HG03521 (cell line): ENCODE results near the gene CERS6.

Experiments used
- ATAC-seq: cut with Tn5 transposase; IDR thresholded peaks from one replicate; pipeline ENCODE4 v1.9.1; 2021; ENCODE audit warnings: mild to moderate bottlenecking, moderate library complexity; ENCODE audit not compliant: unreplicated experiment

Gene CERS6

DNA sequence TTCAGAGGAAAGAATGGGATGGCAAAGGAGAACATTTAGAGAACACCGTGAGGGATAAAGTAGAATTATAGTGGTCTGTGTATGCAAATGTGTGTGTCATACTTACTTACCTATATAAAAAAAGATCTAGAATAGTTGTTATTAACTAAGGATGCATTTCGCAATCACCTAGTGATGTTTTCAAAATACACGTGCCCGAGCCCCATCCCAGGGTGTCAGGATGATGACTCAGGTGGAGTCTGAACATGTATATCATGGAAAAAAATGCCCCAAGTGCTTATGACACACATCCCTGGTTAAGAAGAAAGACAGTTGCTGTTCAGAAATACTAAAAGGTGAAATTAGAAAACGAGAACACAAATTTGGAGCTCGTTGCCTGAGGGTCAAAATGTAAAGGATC, 109.0 kb downstream of the CERS6 start:
- no peak for ATAC-seq

DNA sequence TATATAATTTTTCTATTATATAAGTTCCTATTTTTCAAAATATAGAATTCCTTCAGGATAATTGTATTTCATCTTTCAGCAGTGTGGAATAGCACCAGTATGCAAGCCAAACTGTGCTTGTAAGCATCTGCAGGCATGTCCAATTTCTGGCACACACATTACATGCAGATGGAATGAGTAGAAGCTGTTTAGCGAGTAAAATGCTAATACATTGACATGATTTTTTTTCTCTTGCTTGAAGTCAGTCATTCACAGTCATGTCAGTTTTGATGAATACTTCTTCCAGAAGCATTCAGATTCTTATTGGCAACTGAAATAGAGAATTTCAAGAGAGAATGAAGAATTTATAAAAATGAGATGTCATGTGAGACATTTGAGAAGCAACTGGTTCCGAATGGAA, 109.4 kb downstream of the CERS6 start:
- no peak for ATAC-seq

DNA sequence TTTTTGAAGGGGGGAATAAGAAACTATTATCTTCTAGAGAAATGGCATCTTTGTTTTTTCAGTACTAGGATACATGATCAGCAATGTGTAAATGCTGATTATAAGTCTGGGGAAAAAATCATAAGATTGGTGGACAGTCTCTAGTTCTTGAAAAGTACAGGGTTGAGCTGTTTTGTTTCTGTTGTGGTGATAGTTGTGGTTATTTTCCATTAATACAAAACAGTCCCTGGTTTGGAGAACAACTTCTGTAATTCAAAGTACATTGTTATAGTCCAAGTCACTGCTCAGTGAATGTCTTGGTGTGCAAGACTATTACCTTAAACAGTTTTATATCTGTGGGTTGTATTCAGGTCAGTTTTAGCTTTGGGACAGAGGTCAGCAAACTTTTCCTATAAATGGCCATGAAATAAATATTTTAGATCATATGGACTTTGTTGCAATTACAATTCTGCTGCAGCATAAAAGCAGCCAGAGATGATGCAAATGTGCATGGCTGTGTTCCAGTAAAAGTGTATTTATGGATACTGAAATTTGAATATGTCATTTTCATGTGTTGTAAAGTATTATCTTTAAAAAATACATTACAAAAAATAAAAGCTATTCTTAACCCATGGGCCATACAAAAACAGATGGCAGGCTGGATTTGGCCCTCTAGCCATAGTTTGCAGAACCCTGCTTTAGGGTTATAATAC, 111.0 kb downstream of the CERS6 start:
- ATAC-seq: no peak

DNA sequence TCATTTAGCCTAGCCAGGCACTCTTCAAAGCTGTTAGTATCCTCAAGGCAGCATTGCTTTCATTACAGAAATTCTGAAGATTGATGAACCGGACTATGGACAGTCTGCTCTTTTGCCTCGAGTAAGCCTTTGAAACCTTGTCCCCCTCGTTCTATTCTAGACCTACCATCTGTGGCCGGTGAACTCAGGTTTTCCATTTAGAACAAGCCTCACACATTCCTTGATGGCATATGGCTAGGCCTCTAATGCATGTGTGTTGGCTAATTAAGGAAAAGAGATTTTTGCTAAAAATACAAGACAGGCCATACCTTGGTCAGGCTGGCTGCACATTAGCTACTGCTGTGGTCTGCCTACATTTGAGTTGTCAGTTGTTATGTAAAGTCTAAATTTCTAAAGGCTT, 111.8 kb downstream of the CERS6 start:
- no peak for ATAC-seq

DNA sequence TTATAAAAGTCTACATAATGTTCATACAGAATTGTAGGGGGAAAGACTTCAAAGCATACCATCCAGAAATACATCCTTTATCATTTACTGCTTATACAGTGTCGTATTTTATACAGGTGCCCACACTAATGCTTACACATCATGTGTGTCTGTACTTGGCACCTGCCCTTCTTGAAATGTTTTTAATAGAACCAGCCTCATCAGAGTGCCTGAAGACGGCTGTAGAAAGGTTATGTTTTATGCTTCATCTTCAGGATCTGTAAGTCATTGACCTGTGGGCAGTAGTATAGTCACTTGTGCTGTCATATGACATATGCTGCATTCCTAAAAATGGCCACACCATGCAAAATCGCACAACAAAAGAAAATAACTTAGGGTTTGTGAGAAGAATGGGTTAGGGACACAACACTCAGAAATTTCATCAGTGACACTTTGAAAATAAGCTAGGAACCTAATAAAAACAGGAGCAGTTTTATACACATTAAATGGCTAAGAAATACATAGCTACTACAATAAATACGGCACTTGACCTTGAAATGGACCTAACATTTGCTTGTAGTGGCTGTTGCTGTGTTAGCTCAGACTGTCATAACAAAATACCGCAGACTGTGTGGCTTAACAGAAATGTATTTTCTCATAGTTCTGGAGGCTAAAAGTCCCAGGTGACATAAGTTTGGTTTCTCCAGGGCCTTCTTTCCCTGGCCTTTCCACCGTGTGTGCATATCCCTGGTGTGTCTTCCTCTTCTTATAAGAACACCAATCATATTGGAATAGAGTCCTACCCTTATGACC, 112.6 kb downstream of the CERS6 start:
- ATAC-seq: no peak

DNA sequence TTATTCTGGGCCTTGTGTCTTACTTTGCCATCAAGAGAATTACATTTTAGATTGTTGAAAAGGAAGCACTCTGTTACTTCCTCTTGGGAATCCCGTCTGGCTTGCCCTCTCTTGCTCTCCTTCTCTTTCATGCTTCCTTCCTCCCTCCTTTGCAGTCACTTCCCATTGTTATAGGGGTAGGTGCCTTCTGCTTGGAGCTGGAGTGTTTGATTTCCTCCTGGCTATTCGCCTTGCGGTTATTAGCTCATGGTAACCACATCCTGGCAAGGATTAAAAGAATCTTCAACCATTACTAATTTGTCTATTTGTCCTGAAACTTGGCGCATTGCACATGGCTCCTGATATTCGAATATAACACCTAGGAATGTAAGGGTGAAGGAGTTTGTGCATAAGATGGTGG, 115.0 kb downstream of the CERS6 start:
- ATAC-seq: no peak

DNA sequence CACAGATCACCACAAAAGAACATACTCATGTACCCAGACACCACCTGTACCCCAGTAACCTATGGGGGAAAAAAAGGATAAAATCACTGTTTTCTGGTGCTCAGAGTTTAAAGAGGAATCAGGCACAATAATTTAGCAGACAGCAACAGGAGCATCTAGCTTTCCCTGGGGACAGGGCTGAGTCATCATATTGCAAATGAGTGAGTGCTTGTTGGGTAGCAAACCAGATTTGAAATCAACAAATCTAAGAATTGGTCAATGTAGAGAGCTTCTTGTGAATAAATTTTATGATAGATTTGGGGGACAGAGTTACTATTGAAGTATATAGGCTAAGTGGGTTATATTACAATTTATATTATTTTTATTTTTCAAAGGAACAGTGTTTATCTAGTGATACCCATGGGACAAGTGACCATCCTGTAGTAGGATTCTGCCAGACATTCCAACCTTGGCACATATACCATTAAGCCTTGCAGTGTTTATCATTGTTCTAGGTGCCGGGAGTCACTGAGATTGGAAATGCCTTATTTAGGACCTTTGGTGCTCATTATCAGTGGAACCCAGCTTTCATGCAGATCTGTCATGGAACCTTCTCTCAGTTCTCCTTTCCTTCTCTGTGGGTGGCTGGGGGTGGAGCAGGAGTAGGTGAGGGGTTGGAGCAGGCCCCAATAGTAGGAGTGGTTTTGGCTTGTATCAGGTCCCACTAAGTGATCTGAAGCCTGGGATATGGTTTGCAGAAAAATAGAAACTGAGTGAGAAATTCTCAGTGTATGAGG, 117.2 kb downstream of the CERS6 start:
- ATAC-seq: no peak

DNA sequence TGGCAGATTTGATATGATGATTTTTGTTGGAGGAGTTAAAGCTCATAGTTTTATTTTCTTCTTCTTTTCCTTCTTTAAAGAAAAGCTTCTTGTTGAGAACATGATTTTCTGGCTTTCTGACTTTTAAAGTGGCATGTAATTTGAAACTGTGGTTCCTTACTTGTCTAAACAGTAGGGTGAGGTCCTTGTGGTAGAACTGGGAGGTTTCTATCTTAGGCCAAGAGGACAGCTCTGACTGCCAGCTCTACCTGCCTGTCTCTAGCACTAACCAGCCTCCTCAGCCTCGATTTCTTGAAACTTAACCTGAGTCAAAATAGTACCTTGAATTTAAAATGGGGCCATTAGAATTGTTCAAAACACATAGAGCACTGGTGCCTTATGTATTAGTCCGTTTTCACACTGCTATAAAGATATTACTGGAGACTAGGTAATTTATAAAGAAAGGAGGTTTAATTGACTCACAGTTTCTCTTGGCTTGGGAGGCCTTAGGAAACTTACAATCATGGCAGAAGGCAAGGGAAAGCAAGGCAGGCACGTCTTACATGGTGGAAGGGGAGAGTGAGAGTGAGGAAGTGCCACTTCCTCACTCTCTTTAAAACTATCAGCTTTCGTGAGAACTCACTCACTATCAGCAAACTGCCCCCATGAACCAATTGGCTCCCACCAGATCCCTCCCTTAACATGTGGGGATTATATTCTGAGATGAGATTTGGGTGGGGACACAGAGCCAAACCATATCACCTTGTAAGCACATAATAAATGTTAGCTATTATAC, 119.0 kb downstream of the CERS6 start:
- ATAC-seq: no peak

DNA sequence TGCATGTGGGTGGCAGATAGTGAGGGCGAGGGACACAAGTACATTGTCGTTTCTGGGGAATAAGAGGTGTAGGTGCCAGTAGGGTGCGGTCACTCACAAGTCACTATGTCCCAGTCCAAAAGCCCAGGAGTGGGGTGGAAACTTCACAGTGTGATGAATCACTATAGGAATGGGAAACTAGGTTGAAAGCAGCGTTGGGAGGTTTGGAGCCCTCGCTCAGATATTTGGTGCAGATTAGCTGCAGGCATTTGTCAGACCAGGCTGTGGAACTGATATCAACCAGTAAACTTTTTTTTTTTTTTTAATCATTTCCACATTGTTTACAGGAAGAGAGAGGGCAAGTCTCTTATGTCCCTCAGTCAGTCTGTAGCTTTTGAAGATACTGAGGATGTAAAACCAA, 121.8 kb downstream of the CERS6 start:
- ATAC-seq: no peak

DNA sequence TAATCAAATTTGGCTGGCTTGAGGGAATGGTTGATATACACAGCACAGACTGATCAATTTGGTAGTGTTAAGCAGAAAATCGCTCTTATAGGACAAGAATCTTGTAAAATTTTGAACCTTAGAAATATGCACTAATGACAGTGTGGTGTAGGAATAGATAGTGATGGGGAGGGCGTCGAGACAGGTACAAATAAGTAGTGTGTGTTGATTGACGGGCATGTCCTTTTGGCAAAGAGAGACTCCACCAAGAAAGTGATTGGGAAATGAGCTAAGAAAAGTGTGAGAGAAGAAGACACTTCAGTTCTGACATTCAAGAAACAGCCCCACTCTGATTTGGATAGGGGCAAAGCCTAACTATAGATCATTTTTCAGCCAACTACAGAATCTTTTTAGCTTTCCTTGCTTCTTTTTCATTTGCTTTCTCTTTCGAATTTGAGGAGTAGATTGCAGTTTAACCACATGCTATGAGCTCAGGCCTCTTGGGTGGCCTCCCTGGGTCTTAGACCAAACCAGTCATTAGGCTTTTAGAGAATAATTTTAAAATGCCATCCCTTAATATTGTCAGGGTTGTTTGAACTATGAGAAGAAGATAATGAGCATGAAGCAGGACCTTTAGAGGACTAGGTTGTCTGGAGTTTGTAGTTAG, 127.1 kb downstream of the CERS6 start:
- peak; percentile 57 for ATAC-seq

DNA sequence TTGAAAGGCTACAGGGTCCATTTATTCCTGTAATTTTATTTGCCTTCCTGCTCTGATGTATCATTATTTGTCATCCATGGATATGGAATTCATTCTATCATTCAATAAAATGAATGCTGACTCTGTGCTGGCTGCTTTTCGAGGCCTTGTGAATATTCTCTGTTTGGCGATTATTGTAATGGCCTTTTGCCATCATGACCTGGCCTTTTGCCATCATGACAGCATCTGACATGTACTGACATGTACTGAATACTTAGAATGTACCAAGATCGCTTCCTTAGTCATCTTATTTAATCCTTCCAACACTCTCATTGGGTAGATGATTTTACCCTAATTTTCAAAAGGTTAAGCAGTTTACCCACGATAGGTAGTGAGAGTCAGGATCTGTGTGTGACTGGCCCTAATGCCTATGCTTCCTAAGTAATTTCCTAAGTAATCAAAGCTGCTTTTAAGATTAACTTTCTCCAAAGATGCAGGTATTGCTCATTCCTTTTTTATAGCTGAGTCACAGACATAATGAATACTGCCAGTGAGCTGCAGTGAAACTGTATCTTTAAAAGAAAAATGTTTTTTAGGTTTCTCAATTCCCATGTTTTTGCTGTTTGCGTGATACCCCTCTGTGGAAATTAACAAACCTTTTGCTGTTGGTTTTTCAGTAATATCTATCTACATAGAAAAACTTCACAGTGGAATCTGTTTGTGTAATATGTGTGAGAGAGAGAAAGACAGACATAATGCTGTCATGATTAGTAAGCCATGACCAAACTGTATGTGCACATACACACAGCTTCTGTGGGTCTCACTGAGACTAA, 127.8 kb downstream of the CERS6 start:
- no peak for ATAC-seq

DNA sequence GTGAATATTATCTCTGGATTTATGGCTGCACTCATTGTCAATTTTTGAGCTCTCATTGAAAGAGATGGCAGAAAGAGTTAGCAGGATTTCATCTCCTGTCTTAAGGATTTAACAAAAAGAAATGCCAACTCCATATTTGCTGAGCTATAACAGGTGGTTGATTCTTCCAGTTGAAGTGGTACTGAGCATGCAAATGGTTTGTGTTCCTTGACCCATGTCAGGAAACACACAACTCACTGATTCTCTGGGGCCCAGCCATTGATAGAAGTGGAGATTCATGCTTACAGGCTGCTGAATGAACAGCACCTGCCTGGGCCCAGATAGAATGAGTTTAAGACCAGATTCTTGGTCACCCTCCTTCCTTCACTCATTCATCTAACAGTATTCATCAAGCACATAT, 128.8 kb downstream of the CERS6 start:
- ATAC-seq: no peak

DNA sequence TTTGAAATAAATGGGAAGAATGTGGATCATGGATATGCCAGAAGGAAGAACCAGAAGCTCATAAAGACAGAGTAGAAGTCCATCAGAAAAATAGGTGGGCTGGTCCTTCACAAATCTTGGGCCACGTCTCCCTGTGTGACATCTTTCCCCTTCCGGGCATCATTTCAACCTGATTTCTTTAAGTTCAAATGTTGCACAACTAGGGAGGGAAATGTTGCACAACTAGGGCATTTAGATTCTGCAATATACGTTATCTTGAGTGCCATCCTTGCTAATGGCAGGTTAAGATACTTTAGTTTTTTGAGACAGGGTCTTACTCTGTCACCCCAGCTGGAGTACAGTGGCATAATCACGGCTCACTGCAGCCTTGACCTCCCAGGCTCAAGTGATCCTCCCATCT, 129.6 kb downstream of the CERS6 start:
- no peak for ATAC-seq

DNA sequence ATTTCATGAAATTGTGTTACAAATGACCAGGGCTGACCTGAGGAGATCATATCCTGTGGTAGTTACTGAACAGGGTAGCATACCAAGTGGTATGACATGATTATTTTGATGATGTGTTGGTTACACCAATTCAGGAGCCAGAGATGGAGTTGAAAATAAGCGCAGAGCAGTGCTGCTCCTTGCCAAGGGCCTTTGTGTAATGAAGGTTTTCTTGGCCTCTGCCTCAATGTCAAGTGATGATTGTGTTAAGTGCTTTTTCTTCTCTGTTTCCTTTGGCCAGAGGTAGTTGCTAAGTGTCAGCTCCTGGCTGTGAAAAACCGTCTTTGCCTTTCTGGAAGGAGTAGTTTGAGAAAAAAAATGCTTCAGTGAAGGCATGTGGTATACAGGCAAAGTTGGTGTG, 131.2 kb downstream of the CERS6 start:
- no peak for ATAC-seq

DNA sequence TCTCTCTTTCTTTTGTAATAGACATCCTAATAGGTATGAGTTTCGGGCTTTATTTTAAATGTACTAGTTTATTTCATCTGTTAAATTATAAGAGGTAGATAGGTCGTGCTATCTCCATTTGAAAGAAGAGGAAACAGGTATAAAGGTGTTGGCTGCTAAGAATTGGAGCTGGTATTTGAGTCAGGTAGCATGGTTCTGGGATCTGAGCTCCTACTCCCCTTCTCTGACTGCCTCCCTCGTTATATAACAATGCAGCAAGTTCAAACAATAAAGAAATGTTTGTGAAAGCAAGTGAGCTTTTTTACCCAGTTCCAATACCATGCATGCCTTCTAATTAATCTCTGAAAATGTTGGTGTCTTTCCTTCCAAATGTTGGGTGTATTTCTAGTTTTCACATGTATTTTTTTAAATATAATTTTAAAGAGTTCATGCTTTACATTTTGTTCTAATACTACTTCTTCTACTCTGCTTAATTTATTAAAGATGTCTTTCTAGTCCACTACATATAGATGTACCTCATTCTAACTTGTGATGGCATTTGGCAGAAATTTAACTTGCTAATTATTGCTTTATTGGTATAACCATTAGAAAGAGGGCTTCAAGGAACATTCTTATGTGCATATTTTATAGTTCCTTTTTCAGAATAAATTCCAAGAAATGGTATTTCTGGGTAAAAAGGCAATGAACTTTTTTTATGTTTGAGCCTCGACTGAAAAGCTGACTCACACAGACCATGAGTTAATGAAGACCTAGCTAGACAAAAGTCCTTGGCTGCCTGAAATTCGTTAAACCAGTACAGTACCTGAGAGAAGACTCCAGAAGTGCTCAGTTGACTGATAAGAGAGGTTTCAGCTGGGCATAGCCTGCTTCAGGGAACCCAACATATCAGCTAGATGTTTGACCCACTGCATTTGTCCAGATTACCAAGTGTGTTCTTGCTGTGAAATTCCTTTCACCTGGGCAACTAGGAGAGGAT, 133.5 kb downstream of the CERS6 start:
- ATAC-seq: no peak

DNA sequence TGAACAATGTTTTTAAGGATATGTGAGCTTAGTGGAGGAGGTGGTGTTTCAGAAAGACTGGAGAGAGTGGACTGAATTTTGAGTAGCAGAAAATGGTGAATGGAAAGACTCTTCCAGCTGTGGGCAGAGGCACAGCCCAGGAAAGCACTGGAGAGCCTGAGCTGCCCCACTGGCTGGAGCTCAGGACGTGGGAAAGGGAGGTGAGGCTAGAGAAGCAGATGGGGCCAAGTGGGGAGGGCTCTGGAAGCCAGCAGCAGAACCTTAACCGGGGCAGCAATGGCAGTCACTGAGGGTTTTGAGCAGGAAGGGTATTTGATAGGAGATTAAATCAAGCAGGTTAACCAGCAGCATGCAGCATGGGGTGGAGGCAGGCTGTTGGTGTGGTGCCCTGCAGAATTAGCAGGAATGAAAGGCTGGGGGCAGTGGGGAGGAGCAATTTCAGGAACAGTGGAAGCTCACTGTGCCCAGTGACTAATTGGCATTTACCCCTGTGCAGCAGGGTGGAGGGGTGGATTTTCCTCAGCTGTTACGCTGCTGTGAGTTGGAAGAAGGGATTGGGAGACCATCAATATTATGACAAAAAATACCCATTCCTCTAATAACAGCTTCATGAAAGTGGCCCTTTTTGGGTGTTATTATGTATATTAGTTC, 136.2 kb downstream of the CERS6 start:
- ATAC-seq: no peak

DNA sequence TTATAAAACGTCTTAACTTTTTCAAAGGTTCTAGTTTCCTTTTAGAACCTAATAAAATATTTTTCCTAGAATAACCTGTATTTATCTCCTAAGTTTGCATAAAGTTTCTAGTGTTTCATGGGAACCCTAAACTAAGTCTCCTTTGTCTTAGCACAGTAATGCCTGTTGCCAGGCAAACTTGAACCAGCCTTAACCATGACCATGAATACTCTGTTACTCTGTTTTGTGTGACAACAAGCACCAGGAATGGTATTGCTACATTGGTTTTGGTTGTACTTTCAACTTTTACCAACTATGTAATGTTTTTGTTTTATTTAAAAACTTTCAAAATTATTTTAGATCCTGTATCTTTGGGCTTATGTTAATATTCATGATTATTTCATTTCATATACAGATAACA, 137.6 kb downstream of the CERS6 start:
- peak; percentile 53 for ATAC-seq

DNA sequence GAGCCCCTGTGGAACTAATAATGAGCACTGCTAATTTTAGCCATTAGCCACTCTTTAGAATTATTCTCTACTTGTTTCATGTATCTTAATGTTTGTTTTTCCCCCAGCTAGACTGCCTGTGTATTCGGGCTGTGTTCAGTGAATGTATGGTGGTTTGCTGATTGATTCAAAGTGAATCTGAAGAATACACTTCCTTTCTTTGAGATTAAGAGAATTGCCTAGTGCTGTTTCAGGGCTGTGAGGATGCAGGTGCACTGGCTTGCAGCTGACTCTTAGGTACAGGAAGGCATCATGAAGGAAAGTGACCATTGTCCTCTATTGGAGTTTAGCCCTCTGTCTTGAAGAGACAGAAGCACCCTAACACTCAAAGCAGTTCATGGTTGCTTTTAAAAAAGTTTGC, 138.7 kb downstream of the CERS6 start:
- ATAC-seq: peak; percentile 78
